HEK293T (cell line): ENCODE data around the gene PAQR4.

Experiments used
- CTCF ChIA-PET: fragments of 350-600 bp; formaldehyde crosslinking; extraction: SDS; loops from one replicate; lab custom pipeline; 2021; ENCODE audit warnings: antibody characterized with exemption, inconsistent platforms; lab: Yijun Ruan, JAX
- POLR2A ChIA-PET: fragments of 350-600 bp; formaldehyde crosslinking; extraction: SDS; loops from one replicate; lab custom pipeline; 2020; ENCODE audit warnings: antibody characterized with exemption, inconsistent platforms; lab: Yijun Ruan, JAX
- DNase-seq: peaks from one replicate; pipeline ENCODE4 v3.0.0; 2012; ENCODE audit warnings: mixed read lengths; ENCODE audit errors: extremely low spot score
- ARNT ChIP-seq: fragments of 450-650 bp; IDR thresholded peaks from 2 replicates; pipeline ENCODE4 v1.6.1; 2017; ENCODE audit warnings: mild to moderate bottlenecking
- BHLHE40 ChIP-seq: fragments of 450-650 bp; IDR thresholded peaks from 2 replicates; pipeline ENCODE4 v1.6.1; 2016; ENCODE audit warnings: mild to moderate bottlenecking, moderate library complexity, borderline replicate concordance
- CTBP1 ChIP-seq: fragments of 450-650 bp; IDR thresholded peaks from 2 replicates; pipeline ENCODE4 v1.6.1; 2016; ENCODE audit warnings: borderline replicate concordance
- ELF4 ChIP-seq: fragments of 450-650 bp; IDR thresholded peaks from 2 replicates; pipeline ENCODE4 v1.6.1; 2017; ENCODE audit warnings: antibody characterized with exemption
- FOXA1 ChIP-seq: fragments of 450-650 bp; IDR thresholded peaks from 2 replicates; pipeline ENCODE4 v1.6.1; 2016; ENCODE audit warnings: mild to moderate bottlenecking
- FOXK2 ChIP-seq: fragments of 450-650 bp; IDR thresholded peaks from 2 replicates; pipeline ENCODE4 v1.6.1; 2016; ENCODE audit warnings: mild to moderate bottlenecking
- FOXM1 ChIP-seq: fragments of 450-650 bp; IDR thresholded peaks from 2 replicates; pipeline ENCODE4 v1.6.1; 2017; ENCODE audit warnings: mild to moderate bottlenecking, borderline replicate concordance
- HDGF ChIP-seq: fragments of 450-650 bp; IDR thresholded peaks from 2 replicates; pipeline ENCODE4 v1.6.1; 2017; ENCODE audit warnings: antibody characterized with exemption, borderline replicate concordance
- L3MBTL2 ChIP-seq: fragments of 450-650 bp; conservative IDR thresholded peaks from 2 replicates; pipeline ENCODE4 v1.6.1; 2016; ENCODE audit warnings: mild to moderate bottlenecking
- LEF1 ChIP-seq: fragments of 450-650 bp; IDR thresholded peaks from 2 replicates; pipeline ENCODE4 v1.6.1; 2017; ENCODE audit warnings: mild to moderate bottlenecking, borderline replicate concordance
- NFRKB ChIP-seq: fragments of 450-650 bp; IDR thresholded peaks from 2 replicates; pipeline ENCODE4 v1.6.1; 2016; ENCODE audit warnings: mild to moderate bottlenecking, moderate library complexity
- SP1 ChIP-seq: fragments of 450-650 bp; IDR thresholded peaks from 2 replicates; pipeline ENCODE4 v1.6.1; 2017
- SUZ12 ChIP-seq: fragments of 450-650 bp; IDR thresholded peaks from 2 replicates; pipeline ENCODE4 v1.6.1; 2016; ENCODE audit warnings: mild to moderate bottlenecking
- TARDBP ChIP-seq: fragments of 450-650 bp; IDR thresholded peaks from 2 replicates; pipeline ENCODE4 v1.6.1; 2016
- ZNF384 ChIP-seq: fragments of 450-650 bp; IDR thresholded peaks from 2 replicates; pipeline ENCODE4 v1.6.1; 2016
- TF ChIP-seq, protein P1 (sequence below): fragments of 450-650 bp; IDR thresholded peaks from 2 replicates; pipeline ENCODE4 v1.6.1; 2016

Gene PAQR4

DNA sequence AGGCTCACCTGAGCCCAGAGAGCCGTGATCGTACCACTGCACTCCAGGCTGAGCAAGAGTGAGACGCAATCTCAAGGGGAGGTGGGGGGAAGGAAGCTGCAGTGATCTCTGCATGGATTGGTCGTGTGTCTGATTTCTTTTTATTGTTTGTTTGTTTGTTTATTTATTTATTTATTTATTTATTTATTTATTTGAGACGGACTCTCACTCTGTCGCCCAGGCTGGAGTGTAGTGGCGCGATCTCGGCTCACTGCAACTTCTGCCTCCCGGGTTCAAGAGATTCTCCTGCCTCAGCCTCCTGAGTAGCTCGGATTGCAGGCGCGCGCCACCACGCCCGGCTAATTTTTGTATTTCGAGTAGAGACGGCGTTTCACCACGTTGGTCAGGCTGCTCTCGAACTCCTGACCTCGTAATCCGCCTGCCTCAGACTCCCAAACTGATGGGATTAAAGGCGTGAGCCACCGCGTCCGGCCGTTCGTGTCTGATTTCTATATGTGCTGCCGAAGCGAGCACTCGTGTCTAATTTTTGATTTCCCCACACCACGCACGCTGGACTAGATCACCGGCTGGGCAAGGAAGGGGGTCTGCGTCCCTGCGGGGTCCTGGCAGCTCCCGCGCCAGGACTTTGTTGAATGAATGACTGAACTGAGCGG is 50.6 kb downstream of the PAQR4 start:
- ChIA-PET CTCF (interaction anchor here (0.5 to 4.5 kb wide), 4 partner anchors 8 to 98 kb away, joined by 3 to 38 read pairs (median 6); no protein-coding TSS in a partner anchor), POLR2A (interaction anchor here (0.6 to 7.2 kb wide), 16 partner anchors 9 to 100 kb away, joined by 3 to 60 read pairs (median 7); partner anchors contain the start of genes CLDN9, PAQR4 and PKMYT1)
- no peak for TF ChIP-seq FOXA1
- no peak for TF ChIP-seq ZNF384
- TF ChIP-seq HDGF: no peak
- no peak for TF ChIP-seq FOXK2
- no peak for TF ChIP-seq LEF1
- no peak for TF ChIP-seq SUZ12
- TF ChIP-seq, protein P1, sequence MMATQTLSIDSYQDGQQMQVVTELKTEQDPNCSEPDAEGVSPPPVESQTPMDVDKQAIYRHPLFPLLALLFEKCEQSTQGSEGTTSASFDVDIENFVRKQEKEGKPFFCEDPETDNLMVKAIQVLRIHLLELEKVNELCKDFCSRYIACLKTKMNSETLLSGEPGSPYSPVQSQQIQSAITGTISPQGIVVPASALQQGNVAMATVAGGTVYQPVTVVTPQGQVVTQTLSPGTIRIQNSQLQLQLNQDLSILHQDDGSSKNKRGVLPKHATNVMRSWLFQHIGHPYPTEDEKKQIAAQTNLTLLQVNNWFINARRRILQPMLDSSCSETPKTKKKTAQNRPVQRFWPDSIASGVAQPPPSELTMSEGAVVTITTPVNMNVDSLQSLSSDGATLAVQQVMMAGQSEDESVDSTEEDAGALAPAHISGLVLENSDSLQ: no peak
- no peak for TF ChIP-seq ARNT
- no peak for TF ChIP-seq BHLHE40
- TF ChIP-seq TARDBP: no peak
- TF ChIP-seq ELF4: no peak
- TF ChIP-seq NFRKB: no peak
- no peak for TF ChIP-seq CTBP1
- TF ChIP-seq SP1: no peak
- no peak for TF ChIP-seq FOXM1
- TF ChIP-seq L3MBTL2: no peak
- DNase-seq: no peak

DNA sequence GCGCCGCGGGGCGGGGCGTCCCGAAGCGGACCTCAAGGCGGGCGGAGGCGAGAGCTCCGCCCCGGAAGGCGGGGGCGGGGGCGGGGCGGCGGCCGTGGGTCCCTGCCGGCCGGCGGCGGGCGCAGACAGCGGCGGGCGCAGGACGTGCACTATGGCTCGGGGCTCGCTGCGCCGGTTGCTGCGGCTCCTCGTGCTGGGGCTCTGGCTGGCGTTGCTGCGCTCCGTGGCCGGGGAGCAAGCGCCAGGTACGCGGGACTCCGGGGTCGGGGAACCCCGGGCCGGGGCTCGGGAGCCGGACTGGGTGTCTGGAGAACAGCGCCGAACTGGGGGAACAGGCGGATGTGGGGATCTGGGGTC is 51.1 kb downstream of the PAQR4 start, which contains the start of gene TNFRSF12A:
Gene TNFRSF12A, plus strand, starts transcription at position 122 of the 357 bp plus-strand sequence. Its CDS starts 30 bp downstream, at position 152.
- TF ChIP-seq L3MBTL2 (no peak), HDGF (no peak), BHLHE40 (no peak)
- DNase-seq: peak; percentile 86
- ChIA-PET CTCF (interaction anchor here (0.5 to 4.5 kb wide), 4 partner anchors 8 to 97 kb away, joined by 3 to 38 read pairs (median 6); no protein-coding TSS in a partner anchor), POLR2A (interaction anchor here (0.6 to 7.2 kb wide), 18 partner anchors 8 to 99 kb away, joined by 3 to 60 read pairs (median 7); partner anchors contain the start of genes CLDN9, MMP25, PAQR4 and PKMYT1)

DNA sequence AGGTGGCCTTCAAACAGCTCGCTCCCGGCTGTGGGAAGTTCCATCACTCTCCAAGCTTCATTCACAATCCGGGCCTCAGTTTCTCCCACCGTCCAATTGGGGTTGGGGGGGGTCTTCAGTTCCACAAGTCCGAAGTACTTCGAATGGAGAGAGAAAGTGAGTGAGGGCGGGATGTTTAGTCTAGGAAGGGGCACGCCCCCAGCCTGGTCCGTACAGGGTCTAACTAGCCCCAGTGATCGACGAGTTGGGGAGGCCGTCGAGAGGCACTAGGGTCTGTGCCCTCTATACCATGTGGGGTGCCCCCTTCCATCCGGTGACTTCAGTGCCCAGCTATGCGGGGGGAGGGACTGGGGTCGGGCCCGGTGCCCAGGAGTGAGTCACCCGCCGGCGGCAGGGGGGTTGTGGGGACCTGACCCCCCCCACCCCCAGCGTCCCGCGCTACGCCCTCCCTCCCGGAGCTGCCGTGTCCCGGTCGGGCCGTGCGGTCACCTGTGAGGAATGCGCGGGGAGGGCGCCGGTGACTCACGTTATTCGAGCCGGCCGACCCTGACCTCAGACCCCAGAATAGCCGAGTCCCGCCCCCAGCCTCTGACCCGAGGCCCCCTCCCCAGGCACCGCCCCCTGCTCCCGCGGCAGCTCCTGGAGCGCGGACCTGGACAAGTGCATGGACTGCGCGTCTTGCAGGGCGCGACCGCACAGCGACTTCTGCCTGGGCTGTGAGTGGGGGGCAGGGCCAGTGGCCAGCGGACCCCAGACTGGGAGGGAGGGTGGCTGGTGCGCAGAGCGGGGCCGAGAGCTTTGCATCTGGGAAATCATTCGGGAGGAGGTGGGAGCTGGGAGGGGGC is 51.7 kb downstream of the PAQR4 start:
- DNase-seq: no peak
- TF ChIP-seq ELF4 (no peak), L3MBTL2 (peak; percentile 73), FOXM1 (peak; percentile 38; the same call in 1 of the 2 replicates), FOXK2 (no peak)
- CTCF ChIA-PET: interaction anchor here (0.5 to 4.5 kb wide), 5 partner anchors 7 to 1284 kb away, joined by 3 to 38 read pairs (median 5); no protein-coding TSS in a partner anchor
- POLR2A ChIA-PET: interaction anchor here (0.6 to 7.2 kb wide), 21 partner anchors 8 to 153 kb away, joined by 3 to 60 read pairs (median 6); partner anchors contain the start of genes CLDN9, FLYWCH1, MMP25 and PAQR4

DNA sequence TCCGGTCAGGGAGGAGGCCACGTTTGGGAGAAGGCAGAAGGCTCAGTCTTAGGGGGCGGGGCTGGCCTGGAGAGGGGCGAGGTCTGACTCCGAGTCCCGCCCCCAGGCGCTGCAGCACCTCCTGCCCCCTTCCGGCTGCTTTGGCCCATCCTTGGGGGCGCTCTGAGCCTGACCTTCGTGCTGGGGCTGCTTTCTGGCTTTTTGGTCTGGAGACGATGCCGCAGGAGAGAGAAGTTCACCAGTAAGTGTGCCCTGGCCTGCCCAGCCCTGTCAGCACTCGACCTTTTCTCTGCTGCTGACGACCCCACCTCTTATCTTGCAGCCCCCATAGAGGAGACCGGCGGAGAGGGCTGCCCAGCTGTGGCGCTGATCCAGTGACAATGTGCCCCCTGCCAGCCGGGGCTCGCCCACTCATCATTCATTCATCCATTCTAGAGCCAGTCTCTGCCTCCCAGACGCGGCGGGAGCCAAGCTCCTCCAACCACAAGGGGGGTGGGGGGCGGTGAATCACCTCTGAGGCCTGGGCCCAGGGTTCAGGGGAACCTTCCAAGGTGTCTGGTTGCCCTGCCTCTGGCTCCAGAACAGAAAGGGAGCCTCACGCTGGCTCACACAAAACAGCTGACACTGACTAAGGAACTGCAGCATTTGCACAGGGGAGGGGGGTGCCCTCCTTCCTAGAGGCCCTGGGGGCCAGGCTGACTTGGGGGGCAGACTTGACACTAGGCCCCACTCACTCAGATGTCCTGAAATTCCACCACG is 52.5 kb downstream of the PAQR4 start:
- ChIA-PET CTCF (interaction anchor here (0.6 to 4.5 kb wide), 2 partner anchors 10 to 1283 kb away, joined by 3 to 38 read pairs; no protein-coding TSS in a partner anchor), POLR2A (interaction anchor here (0.6 to 7.2 kb wide), 14 partner anchors 10 to 154 kb away, joined by 3 to 60 read pairs (median 4); partner anchors contain the start of genes CLDN9, FLYWCH1, MMP25 and PKMYT1)
- no peak for TF ChIP-seq BHLHE40
- no peak for TF ChIP-seq CTBP1
- TF ChIP-seq FOXM1: no peak
- TF ChIP-seq HDGF: no peak
- TF ChIP-seq ZNF384: no peak
- TF ChIP-seq L3MBTL2: no peak
- no peak for TF ChIP-seq FOXA1
- TF ChIP-seq LEF1: no peak
- TF ChIP-seq ELF4: no peak
- no peak for TF ChIP-seq FOXK2
- TF ChIP-seq TARDBP: no peak
- TF ChIP-seq ARNT: no peak
- no peak for TF ChIP-seq NFRKB
- peak; percentile 67 for DNase-seq

DNA sequence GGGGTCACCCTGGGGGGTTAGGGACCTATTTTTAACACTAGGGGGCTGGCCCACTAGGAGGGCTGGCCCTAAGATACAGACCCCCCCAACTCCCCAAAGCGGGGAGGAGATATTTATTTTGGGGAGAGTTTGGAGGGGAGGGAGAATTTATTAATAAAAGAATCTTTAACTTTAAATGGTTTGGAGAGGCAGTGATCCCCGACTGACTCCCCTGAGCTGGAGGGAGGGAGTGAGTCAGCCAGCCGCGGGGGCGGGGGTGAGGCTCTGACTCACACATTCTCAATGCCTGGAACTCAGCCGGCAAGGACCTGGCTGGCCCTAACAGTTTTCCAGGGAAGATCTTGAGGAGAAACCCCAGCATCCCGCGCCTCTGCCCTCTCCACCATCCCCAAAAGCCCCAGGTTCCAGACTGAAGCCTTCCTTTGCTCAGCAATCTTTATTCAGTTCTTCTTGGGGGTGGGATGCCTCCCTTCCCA is 53.1 kb downstream of the PAQR4 start:
- ChIA-PET CTCF (interaction anchor here (0.6 to 4.5 kb wide), 3 partner anchors 9 to 107 kb away, joined by 3 to 38 read pairs (median 3); no protein-coding TSS in a partner anchor), POLR2A (interaction anchor here (0.6 to 7.2 kb wide), 11 partner anchors 9 to 110 kb away, joined by 3 to 60 read pairs (median 5); partner anchors contain the start of genes CLDN9, MMP25 and PKMYT1)
- no peak for TF ChIP-seq FOXK2
- no peak for DNase-seq

DNA sequence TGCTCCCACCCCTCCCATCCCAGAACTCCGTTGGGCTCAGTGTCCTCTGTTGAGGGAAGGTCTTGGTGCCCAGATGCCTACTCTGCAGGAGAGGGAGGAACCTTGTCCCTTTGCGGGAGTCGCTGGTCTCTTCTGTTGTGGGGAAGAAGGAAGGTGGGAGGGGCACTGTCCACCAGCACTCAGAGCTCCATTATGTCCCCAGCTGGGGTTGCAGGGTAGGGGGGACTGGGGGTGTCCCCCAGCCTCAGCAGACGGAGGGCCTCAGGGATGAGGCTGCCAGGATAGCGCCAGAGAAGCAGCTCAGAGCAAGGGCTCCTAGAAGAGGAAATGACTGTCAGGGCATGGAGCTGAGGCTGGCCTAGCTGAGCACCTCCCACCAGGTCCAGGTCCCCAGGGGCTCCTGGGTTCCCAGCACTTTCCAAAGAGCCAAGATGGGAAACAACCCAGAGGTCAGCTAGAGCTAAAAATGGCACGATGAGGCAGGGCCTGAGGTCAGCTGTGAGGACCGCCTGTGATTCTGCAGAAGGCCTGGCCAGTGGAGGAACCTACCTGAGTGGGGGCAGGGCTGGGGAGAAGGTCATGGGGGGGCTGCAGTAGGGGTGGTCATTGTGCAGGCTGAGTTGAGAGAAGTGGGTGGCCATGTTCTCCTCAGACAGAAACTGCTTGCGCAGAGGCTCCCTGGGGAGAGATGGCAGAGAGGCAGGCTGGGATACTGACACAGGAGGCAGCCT is 53.7 kb downstream of the PAQR4 start:
- DNase-seq: no peak
- CTCF ChIA-PET: interaction anchor here (0.6 to 4.5 kb wide), 3 partner anchors 9 to 107 kb away, joined by 3 to 38 read pairs (median 3); no protein-coding TSS in a partner anchor
- TF ChIP-seq FOXK2: no peak
- POLR2A ChIA-PET: interaction anchor here (0.8 to 7.2 kb wide), 11 partner anchors 9 to 109 kb away, joined by 3 to 60 read pairs (median 4); partner anchors contain the start of genes CLDN9, KREMEN2, MMP25 and PKMYT1
